ENCODE measurements around the gene CDH2.
"Not testable (repeated sequence)": the region's sequence is repeated elsewhere in the genome, so short reads cannot be mapped to it uniquely, and the experiment has no call there.

Gene CDH2

GRCh38 chr18:27921392-27921791 is 255.5 kb downstream of the CDH2 start:
- DNase-seq (ENCODE audit: low spot score): no peak

GRCh38 chr18:27920836-27921235 is 256.1 kb downstream of the CDH2 start:
- DNase-seq (ENCODE audit: low spot score): no peak

GRCh38 chr18:27906189-27906588 is 270.7 kb downstream of the CDH2 start:
- DNase-seq (ENCODE audit: low spot score): not testable (repeated sequence)

GRCh38 chr18:27903906-27904305 is 273.0 kb downstream of the CDH2 start:
- no peak for DNase-seq (ENCODE audit: low spot score)

GRCh38 chr18:27901424-27902226 is 275.3 kb downstream of the CDH2 start:
- DNase-seq (ENCODE audit: low spot score): peak; percentile 5

Measured in HuH-7 (cell line).